Measurements from ENCODE around the gene ARHGEF10L.

GRCh38 chr1:17743925-17744324 lies 204.4 kb downstream of the ARHGEF10L start:
- TF ChIP-seq ZFX (IDR thresholded peaks at IDR 0.05) (no peak), CTCF (conservative IDR thresholded peaks at IDR 0.05) (no peak)

All from C4-2B (cell line).